Activated effector memory CD4-positive, alpha-beta T cell treated with Interleukin-2 at 50 U/mL for 16 hours (primary cell): Measurements from ENCODE around the gene SEPTIN2.
A peak's percentile ranks its signal among the peaks of the same experiment; 100 is the strongest.
"Not testable (repeated sequence)": the region's sequence is repeated elsewhere in the genome, so short reads cannot be mapped to it uniquely, and the experiment has no call there.

ENCODE experiments used
- DNase-seq: peaks from one replicate; pipeline ENCODE4 v3.0.0-alpha.2; 2020

SEPTIN2 gene

GRCh38 chr2:241354668-241355658, 39.2 kb downstream of the SEPTIN2 start:
- DNase-seq = peak; percentile 49

- DNase-seq = peak; percentile 95
Observed at GRCh38 chr2:241355983-241356870, 40.5 kb downstream of the SEPTIN2 start, which contains the start of gene FARP2. TSS of gene FARP2 (plus strand) at chr2:241356285. CDS start at chr2:241373108, 16,823 bp downstream.

GRCh38 chr2:241356871-241357260, 41.1 kb downstream of the SEPTIN2 start:
- DNase-seq = no peak

- no peak for DNase-seq
Observed at GRCh38 chr2:241357531-241357930, 41.8 kb downstream of the SEPTIN2 start.

GRCh38 chr2:241358470-241358869, 42.7 kb downstream of the SEPTIN2 start:
- DNase-seq = no peak

- DNase-seq = no peak
Observed at GRCh38 chr2:241359481-241360045, 43.8 kb downstream of the SEPTIN2 start.

GRCh38 chr2:241363426-241363825, 47.7 kb downstream of the SEPTIN2 start:
- no peak for DNase-seq

- DNase-seq = no peak
Observed at GRCh38 chr2:241364781-241365180, 49.1 kb downstream of the SEPTIN2 start.

GRCh38 chr2:241366678-241367077, 51.0 kb downstream of the SEPTIN2 start:
- DNase-seq = no peak

GRCh38 chr2:241368643-241369042, 52.9 kb downstream of the SEPTIN2 start:
- DNase-seq = no peak

- DNase-seq = no peak
Observed at GRCh38 chr2:241372361-241372992, 56.8 kb downstream of the SEPTIN2 start.

- no peak for DNase-seq
Observed at GRCh38 chr2:241373446-241373845, 57.7 kb downstream of the SEPTIN2 start.

GRCh38 chr2:241373906-241374305, 58.2 kb downstream of the SEPTIN2 start:
- not testable (repeated sequence) for DNase-seq

GRCh38 chr2:241375300-241375699, 59.6 kb downstream of the SEPTIN2 start:
- no peak for DNase-seq

- DNase-seq = no peak
Observed at GRCh38 chr2:241376808-241377207, 61.1 kb downstream of the SEPTIN2 start.

GRCh38 chr2:241378816-241379215, 63.1 kb downstream of the SEPTIN2 start:
- DNase-seq = no peak

- no peak for DNase-seq
Observed at GRCh38 chr2:241379481-241380480, 64.1 kb downstream of the SEPTIN2 start.

- no peak for DNase-seq
Observed at GRCh38 chr2:241381872-241382271, 66.1 kb downstream of the SEPTIN2 start.

GRCh38 chr2:241385450-241385849, 69.7 kb downstream of the SEPTIN2 start:
- DNase-seq = not testable (repeated sequence)

GRCh38 chr2:241386519-241386918, 70.8 kb downstream of the SEPTIN2 start:
- no peak for DNase-seq

GRCh38 chr2:241389697-241390096, 74.0 kb downstream of the SEPTIN2 start:
- no peak for DNase-seq
